Neural crest cell (in vitro differentiated cells): ENCODE results near the gene GRM8. TPM values are rescaled to one million over a fixed set of nuclear protein-coding genes. Genes with fewer than 3 reads are reported as not detected.

Source experiments
- DNase-seq: peaks from one replicate; pipeline ENCODE4 v3.0.0; 2021; ENCODE audit warnings: low read depth, mixed read lengths, low spot score
- H3K27ac Mint-ChIP-seq: one replicate; pipeline ENCODE4 v1.8.0; 2021; ENCODE audit warnings: mild to moderate bottlenecking, mixed read lengths; ENCODE audit not compliant: unreplicated experiment
- H3K27me3 Mint-ChIP-seq: 2 replicates; pipeline ENCODE4 v1.8.0; 2021; ENCODE audit warnings: low read depth, mild to moderate bottlenecking, mixed read lengths
- H3K36me3 Mint-ChIP-seq: 2 replicates; pipeline ENCODE4 v1.8.0; 2021; ENCODE audit warnings: low read depth, mild to moderate bottlenecking, mixed read lengths
- H3K4me1 Mint-ChIP-seq: 2 replicates; pipeline ENCODE4 v1.8.0; 2021; ENCODE audit warnings: mixed read lengths
- H3K4me3 Mint-ChIP-seq: one replicate; pipeline ENCODE4 v1.8.0; 2021; ENCODE audit warnings: mild to moderate bottlenecking, mixed read lengths
- H3K9me3 Mint-ChIP-seq: 2 replicates; pipeline ENCODE4 v1.8.0; 2021; ENCODE audit warnings: mixed read lengths
- total RNA-seq: library from RNA; stranded (reverse); gene quantifications from 2 replicates; pipeline ENCODE4 v1.2.1, GENCODE V29; 2021
- TF ChIP-seq, protein P1 (sequence below): fragments of 200-600 bp; sonication (generic); conservative IDR thresholded peaks from 2 replicates; pipeline ENCODE4 v1.5.0; 2021; ENCODE audit warnings: antibody characterized with exemption, mild to moderate bottlenecking

Gene GRM8
- total RNA-seq, 1 donor from 2014 or later = 2.6 TPM

DNA sequence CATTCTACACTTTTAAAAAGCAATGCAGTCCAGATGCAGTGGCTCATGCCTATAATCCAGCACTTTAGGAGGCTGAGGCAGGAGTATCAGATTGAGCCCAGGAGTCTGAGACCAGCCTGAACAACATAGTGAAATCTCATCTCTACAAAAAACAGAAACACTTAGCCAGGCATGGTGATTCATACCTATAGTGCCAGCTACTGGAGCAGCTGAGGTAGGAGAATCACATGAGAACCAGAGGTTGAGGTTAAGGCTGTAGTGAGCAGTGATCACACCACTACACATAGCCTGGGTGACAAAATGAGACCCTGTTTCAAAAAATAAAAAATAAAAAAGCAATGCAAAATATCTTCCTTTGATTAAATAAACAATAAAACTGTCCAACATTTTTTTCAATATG lies 205.2 kb downstream of the GRM8 start:
- Mint-ChIP-seq H3K36me3 (no peaks in the 10 kb centered on the region), H3K27ac (no peak overlapping the region), H3K27me3 (peaks cover 10% of the 10 kb centered on the region), H3K4me3 (no peak overlapping the region), H3K4me1 (no peaks in the 10 kb centered on the region), H3K9me3 (no peaks in the 10 kb centered on the region)
- DNase-seq = no peak
- TF ChIP-seq, protein P1, sequence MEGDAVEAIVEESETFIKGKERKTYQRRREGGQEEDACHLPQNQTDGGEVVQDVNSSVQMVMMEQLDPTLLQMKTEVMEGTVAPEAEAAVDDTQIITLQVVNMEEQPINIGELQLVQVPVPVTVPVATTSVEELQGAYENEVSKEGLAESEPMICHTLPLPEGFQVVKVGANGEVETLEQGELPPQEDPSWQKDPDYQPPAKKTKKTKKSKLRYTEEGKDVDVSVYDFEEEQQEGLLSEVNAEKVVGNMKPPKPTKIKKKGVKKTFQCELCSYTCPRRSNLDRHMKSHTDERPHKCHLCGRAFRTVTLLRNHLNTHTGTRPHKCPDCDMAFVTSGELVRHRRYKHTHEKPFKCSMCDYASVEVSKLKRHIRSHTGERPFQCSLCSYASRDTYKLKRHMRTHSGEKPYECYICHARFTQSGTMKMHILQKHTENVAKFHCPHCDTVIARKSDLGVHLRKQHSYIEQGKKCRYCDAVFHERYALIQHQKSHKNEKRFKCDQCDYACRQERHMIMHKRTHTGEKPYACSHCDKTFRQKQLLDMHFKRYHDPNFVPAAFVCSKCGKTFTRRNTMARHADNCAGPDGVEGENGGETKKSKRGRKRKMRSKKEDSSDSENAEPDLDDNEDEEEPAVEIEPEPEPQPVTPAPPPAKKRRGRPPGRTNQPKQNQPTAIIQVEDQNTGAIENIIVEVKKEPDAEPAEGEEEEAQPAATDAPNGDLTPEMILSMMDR = no peak

DNA sequence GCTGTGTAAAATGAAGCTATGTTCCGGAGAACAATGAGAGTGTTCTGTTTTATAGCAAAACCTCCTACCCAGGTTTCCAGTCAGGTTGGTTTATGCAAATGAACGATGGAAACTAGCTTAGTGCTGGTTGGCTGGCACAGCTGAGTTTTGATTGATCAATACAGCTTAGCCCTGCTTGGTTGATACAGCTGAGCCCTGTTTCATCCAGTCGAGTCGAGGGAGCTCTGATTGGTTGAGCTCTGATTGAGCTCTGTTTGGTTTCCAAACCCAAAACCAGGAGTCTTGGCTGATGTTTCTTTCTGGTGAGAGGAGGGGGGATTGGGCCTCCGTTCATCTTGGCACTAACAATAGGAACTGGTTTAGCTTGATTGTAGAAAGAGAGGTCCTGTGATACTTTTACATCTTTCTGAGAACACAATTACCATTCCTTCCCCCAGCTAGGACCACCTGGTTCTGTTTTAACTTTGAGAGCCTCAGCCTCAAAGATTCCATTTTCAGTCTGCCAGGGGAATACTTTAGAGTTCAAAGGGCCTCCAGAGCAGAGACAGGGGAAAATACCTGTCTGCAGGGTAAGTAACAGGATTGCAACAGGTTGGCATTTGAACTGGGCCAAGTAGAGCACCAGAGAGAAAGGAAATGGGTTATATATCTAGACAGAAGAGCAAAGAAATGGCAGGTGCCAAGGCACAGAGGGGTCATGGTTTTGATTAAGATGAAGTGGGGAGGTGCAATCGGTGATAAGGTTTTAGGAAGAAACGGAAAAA lies 210.9 kb downstream of the GRM8 start:
- no peak overlapping the region for H3K4me3 Mint-ChIP-seq
- no peaks in the 10 kb centered on the region for H3K36me3 Mint-ChIP-seq
- no peaks in the 10 kb centered on the region for H3K9me3 Mint-ChIP-seq
- H3K27ac Mint-ChIP-seq = no peak overlapping the region
- TF ChIP-seq, protein P1 = no peak
- no peak for DNase-seq
- peaks cover 21% of the 10 kb centered on the region for H3K27me3 Mint-ChIP-seq
- H3K4me1 Mint-ChIP-seq = no peaks in the 10 kb centered on the region

DNA sequence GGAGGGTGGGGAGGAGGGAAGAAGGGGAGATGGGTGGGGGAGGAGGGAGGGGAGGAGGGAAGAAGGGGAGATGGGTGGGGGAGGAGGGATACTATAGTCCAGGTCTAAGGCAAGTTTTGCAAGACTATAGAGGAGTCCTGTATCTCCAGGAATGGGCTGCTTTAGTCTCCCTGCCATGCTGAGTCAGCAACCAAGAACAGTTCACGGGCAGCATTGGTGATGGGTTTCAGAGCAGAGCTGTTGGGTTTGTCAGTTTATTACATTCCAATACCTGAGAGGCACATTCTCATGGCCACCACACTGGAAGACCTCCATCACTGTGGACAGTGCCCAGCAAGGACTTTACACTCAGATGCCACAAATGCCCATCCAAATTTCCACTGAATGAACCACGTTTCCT lies 212.7 kb downstream of the GRM8 start:
- Mint-ChIP-seq H3K27ac (no peak overlapping the region), H3K27me3 (peaks cover 29% of the 10 kb centered on the region), H3K9me3 (no peaks in the 10 kb centered on the region), H3K4me1 (no peaks in the 10 kb centered on the region), H3K36me3 (no peaks in the 10 kb centered on the region), H3K4me3 (no peak overlapping the region)
- DNase-seq = no peak
- TF ChIP-seq, protein P1 = no peak

DNA sequence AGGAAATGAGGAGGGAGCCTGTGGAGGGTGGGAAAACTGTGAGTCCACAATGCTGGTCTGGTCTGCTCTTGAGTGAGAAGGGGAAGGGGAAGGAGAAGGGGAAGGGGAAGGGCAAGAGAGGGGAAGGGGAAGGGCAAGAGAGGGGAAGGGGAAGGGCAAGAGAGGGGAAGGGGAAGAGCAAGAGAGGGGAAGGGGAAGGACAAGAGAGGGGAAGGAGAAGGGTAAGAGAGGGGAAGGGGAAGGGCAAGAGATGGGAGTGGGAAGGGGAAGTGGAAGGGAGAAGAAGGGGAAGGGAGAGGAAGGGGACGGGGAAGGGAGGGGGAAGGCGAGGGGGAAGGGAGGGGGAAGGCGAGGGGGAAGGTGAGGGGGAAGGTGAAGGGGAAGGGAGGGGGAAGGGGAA lies 213.2 kb downstream of the GRM8 start:
- no peaks in the 10 kb centered on the region for H3K36me3 Mint-ChIP-seq
- H3K4me1 Mint-ChIP-seq = no peaks in the 10 kb centered on the region
- no peak for DNase-seq
- no peak overlapping the region for H3K27ac Mint-ChIP-seq
- TF ChIP-seq, protein P1 = no peak
- no peak overlapping the region for H3K4me3 Mint-ChIP-seq
- no peaks in the 10 kb centered on the region for H3K9me3 Mint-ChIP-seq
- peaks cover 31% of the 10 kb centered on the region for H3K27me3 Mint-ChIP-seq

DNA sequence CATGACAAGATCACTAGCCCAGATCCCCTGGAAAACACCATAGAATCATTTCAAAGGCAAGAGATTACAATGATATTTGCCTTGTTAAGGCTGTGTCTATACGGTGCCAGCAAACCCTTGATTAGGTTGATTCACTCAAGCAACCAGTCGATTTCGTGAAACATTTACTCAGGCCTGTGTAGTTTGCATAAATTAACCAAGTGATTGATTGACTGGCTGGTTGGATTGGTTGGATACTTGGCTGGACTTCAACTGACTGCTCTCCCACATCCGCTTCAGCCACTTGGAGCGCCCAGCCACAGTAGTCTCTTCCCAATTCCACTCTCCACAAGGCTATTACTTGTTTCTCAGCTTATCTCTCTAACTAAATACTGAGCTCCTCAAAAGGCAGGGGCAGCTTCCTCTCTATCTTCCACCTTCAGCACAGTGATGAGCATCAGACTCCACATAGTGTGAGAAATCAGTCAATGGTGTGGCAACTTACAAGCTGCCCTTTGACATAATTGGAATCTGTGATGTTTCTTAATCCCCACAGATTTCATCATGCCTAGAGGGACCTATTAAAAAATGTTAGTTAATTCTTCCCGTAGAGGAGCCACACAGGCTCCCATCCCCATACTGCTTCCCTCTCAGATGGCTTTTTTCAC lies 217.4 kb downstream of the GRM8 start:
- no peak overlapping the region for H3K4me3 Mint-ChIP-seq
- peaks cover 2% of the 10 kb centered on the region for H3K9me3 Mint-ChIP-seq
- H3K36me3 Mint-ChIP-seq = no peaks in the 10 kb centered on the region
- H3K27ac Mint-ChIP-seq = no peak overlapping the region
- TF ChIP-seq, protein P1 = no peak
- H3K27me3 Mint-ChIP-seq = peaks cover 37% of the 10 kb centered on the region
- no peaks in the 10 kb centered on the region for H3K4me1 Mint-ChIP-seq
- DNase-seq = no peak
